H9 (cell line): ENCODE results near the gene MEGF9. TPM values are rescaled to one million over a fixed set of nuclear protein-coding genes. Genes with fewer than 3 reads are reported as not detected.

Source experiments
- DNase-seq: peaks from one replicate; pipeline ENCODE4 v3.0.0-alpha.2; 2017
- H2AFZ ChIP-seq: one replicate; pipeline ENCODE4 v1.6.1; 2013; ENCODE audit warnings: mild to moderate bottlenecking, low read length, control low read depth, moderate library complexity
- H2AK5ac ChIP-seq: 2 replicates; pipeline ENCODE4 v1.6.1; 2013; ENCODE audit warnings: low read length, control low read depth, mixed read lengths; ENCODE audit not compliant: insufficient read length
- H2BK120ac ChIP-seq: one replicate; pipeline ENCODE4 v1.6.1; 2013; ENCODE audit warnings: low read depth, mild to moderate bottlenecking, low read length, control low read depth, inconsistent platforms; ENCODE audit not compliant: poor library complexity, severe bottlenecking
- H2BK12ac ChIP-seq: 2 replicates; pipeline ENCODE4 v1.6.1; 2013; ENCODE audit warnings: low read length, control low read depth, mixed read lengths, low read depth; ENCODE audit not compliant: insufficient read length
- H2BK15ac ChIP-seq: 2 replicates; pipeline ENCODE4 v1.6.1; 2013; ENCODE audit warnings: low read depth, low read length, control low read depth
- H2BK20ac ChIP-seq: one replicate; pipeline ENCODE4 v1.6.1; 2013; ENCODE audit warnings: low read depth, mild to moderate bottlenecking, low read length, control low read depth, inconsistent platforms; ENCODE audit not compliant: poor library complexity, severe bottlenecking
- H2BK5ac ChIP-seq: 2 replicates; pipeline ENCODE4 v1.6.1; 2013; ENCODE audit warnings: low read length, control low read depth, mixed read lengths; ENCODE audit not compliant: insufficient read length
- H3K14ac ChIP-seq: 2 replicates; pipeline ENCODE4 v1.6.1; 2013; ENCODE audit warnings: low read length, control low read depth; ENCODE audit not compliant: insufficient read depth
- H3K18ac ChIP-seq: 2 replicates; pipeline ENCODE4 v1.6.1; 2013; ENCODE audit warnings: low read depth, mild to moderate bottlenecking, mixed read lengths, low read length, control low read depth; ENCODE audit not compliant: insufficient read length
- H3K23ac ChIP-seq: 2 replicates; pipeline ENCODE4 v1.6.1; 2013; ENCODE audit warnings: low read length, control low read depth, mixed read lengths, low read depth; ENCODE audit not compliant: insufficient read length
- H3K23me2 ChIP-seq: 2 replicates; pipeline ENCODE4 v1.6.1; 2013; ENCODE audit warnings: low read depth, mild to moderate bottlenecking, mixed read lengths, low read length, control low read depth; ENCODE audit not compliant: insufficient read length, poor library complexity, severe bottlenecking
- H3K27ac ChIP-seq: 2 replicates; pipeline ENCODE4 v1.5.1; 2013; ENCODE audit warnings: low read length, control low read depth, mixed read lengths, low read depth; ENCODE audit not compliant: insufficient read length
- H3K27me3 ChIP-seq: 2 replicates; pipeline ENCODE4 v1.6.1; 2013; ENCODE audit warnings: low read length, control low read depth, inconsistent platforms; ENCODE audit not compliant: insufficient read depth
- H3K4ac ChIP-seq: 2 replicates; pipeline ENCODE4 v1.6.1; 2013; ENCODE audit warnings: low read depth, mild to moderate bottlenecking, control low read depth, inconsistent platforms, low read length, moderate library complexity
- H3K4me1 ChIP-seq: 2 replicates; pipeline ENCODE4 v1.6.1; 2013; ENCODE audit warnings: low read length, control low read depth, inconsistent platforms; ENCODE audit not compliant: insufficient read depth
- H3K4me2 ChIP-seq: 2 replicates; pipeline ENCODE4 v1.6.1; 2013; ENCODE audit warnings: low read length, control low read depth, mixed read lengths; ENCODE audit not compliant: insufficient read length, insufficient read depth
- H3K56ac ChIP-seq: 2 replicates; pipeline ENCODE4 v1.6.1; 2013; ENCODE audit warnings: low read depth, mild to moderate bottlenecking, mixed read lengths, low read length, control low read depth; ENCODE audit not compliant: insufficient read length
- H3K79me1 ChIP-seq: 2 replicates; pipeline ENCODE4 v1.6.1; 2013; ENCODE audit warnings: low read depth, mild to moderate bottlenecking, moderate library complexity, low read length, control low read depth, inconsistent platforms; ENCODE audit not compliant: insufficient read depth, poor library complexity, severe bottlenecking
- H3K79me2 ChIP-seq: 2 replicates; pipeline ENCODE4 v1.6.1; 2013; ENCODE audit warnings: low read length, control low read depth, inconsistent platforms; ENCODE audit not compliant: insufficient read depth
- H3K9ac ChIP-seq: 2 replicates; pipeline ENCODE4 v1.6.1; 2013; ENCODE audit warnings: low read length, control low read depth, mixed read lengths; ENCODE audit not compliant: insufficient read length; ENCODE audit errors: extremely low read depth
- H3K9me3 ChIP-seq: one replicate; pipeline ENCODE4 v1.6.1; 2013; ENCODE audit warnings: low read depth, low read length, inconsistent platforms; ENCODE audit not compliant: control insufficient read depth
- H3T11ph ChIP-seq: one replicate; pipeline ENCODE4 v1.6.1; 2013; ENCODE audit warnings: mild to moderate bottlenecking, low read length, control low read depth, inconsistent platforms
- H4K20me1 ChIP-seq: one replicate; pipeline ENCODE4 v1.6.1; 2013; ENCODE audit not compliant: control insufficient read depth, insufficient read length, insufficient read depth
- H4K5ac ChIP-seq: 2 replicates; pipeline ENCODE4 v1.6.1; 2013; ENCODE audit warnings: low read depth, mild to moderate bottlenecking, mixed read lengths, low read length, control low read depth; ENCODE audit not compliant: insufficient read length
- H4K8ac ChIP-seq: replicated peaks from 2 replicates; pipeline ENCODE4 v1.6.1; 2013; ENCODE audit warnings: low read length, control low read depth, mixed read lengths, low read depth; ENCODE audit not compliant: insufficient read length
- H4K91ac ChIP-seq: 2 replicates; pipeline ENCODE4 v1.6.1; 2013; ENCODE audit warnings: low read depth, mild to moderate bottlenecking, moderate library complexity, mixed read lengths, low read length, control low read depth; ENCODE audit not compliant: insufficient read length
- H3K27ac Mint-ChIP-seq, 3 experiments: 2 replicates in 2 of 3; 3 replicates in 1 of 3; pipeline ENCODE4 v1.8.0; 2020 to 2021; ENCODE audit warnings: mixed read lengths in 3 of 3, mild to moderate bottlenecking in 1 of 3, moderate library complexity in 1 of 3
- H3K27me3 Mint-ChIP-seq: 2 replicates; pipeline ENCODE4 v1.8.0; 2021; ENCODE audit warnings: low read depth, mild to moderate bottlenecking, moderate library complexity, mixed read lengths
- H3K36me3 Mint-ChIP-seq, 3 experiments: 2 replicates in 2 of 3; 3 replicates in 1 of 3; pipeline ENCODE4 v1.8.0; 2020 to 2021; ENCODE audit warnings: low read depth in 3 of 3, mixed read lengths in 3 of 3; ENCODE audit not compliant: insufficient read depth in 1 of 3
- H3K4me1 Mint-ChIP-seq, 2 experiments: 2 replicates each; pipeline ENCODE4 v1.8.0; 2020; ENCODE audit warnings: mixed read lengths in 2 of 2
- H3K4me3 Mint-ChIP-seq, 2 experiments: 2 replicates in 1 of 2; 3 replicates in 1 of 2; pipeline ENCODE4 v1.8.0; 2020 to 2021; ENCODE audit warnings: mild to moderate bottlenecking in 2 of 2, mixed read lengths in 2 of 2, moderate library complexity in 1 of 2
- H3K9me3 Mint-ChIP-seq, 2 experiments: 2 replicates in 1 of 2; 3 replicates in 1 of 2; pipeline ENCODE4 v1.8.0; 2020; ENCODE audit warnings: mild to moderate bottlenecking in 2 of 2, mixed read lengths in 2 of 2, moderate library complexity in 1 of 2
- CTCF ChIP-seq: fragments of 200-600 bp; sonication (generic); conservative IDR thresholded peaks from 3 replicates; pipeline ENCODE4 v1.8.0; 2021; ENCODE audit warnings: antibody characterized with exemption, mild to moderate bottlenecking
- WGBS: extraction: QIAGEN DNeasy Blood & Tissue Kit; methylation state at CpG from one replicate; pipeline ENCODE4 v1.1.7; 2013; ENCODE audit warnings: missing lambda C conversion rate, low lambda C conversion rate, mixed read lengths; ENCODE audit not compliant: insufficient read length; ENCODE audit errors: extremely low coverage; 5-methylcytosine and 5-hydroxymethylcytosine counted together
- total RNA-seq: library from RNA; stranded (reverse); gene quantifications from 2 replicates; pipeline ENCODE4 v1.2.1, GENCODE V29; 2021

MEGF9 gene
- total RNA-seq, 1 experiment from 2014 or later = 0.94 TPM

- H2BK12ac ChIP-seq = no peak overlapping the region
- H3K18ac ChIP-seq = no peak overlapping the region
- H3K79me1 ChIP-seq = no peaks in the 10 kb centered on the region
- H2BK20ac ChIP-seq = no peak overlapping the region
- H3K23me2 ChIP-seq = peaks cover 9% of the 10 kb centered on the region
- no peak overlapping the region for H3K56ac ChIP-seq
- H4K20me1 ChIP-seq = no peaks in the 10 kb centered on the region
- H3K4me1 Mint-ChIP-seq = peaks cover 9 to 16% of the 10 kb centered on the region in 2 experiments
- no peak overlapping the region for H3T11ph ChIP-seq
- no peak overlapping the region for H4K8ac ChIP-seq
- no peaks in the 10 kb centered on the region for H3K4me1 ChIP-seq
- H3K4me3 Mint-ChIP-seq = no peak overlapping the region
- H3K9me3 Mint-ChIP-seq = no peaks in the 10 kb centered on the region
- no peak overlapping the region for H3K14ac ChIP-seq
- no peak overlapping the region for H3K4me2 ChIP-seq
- no peak overlapping the region for H3K23ac ChIP-seq
- no peak for TF ChIP-seq CTCF
- H3K9ac ChIP-seq = no peak overlapping the region
- no peak overlapping the region for H4K5ac ChIP-seq
- no peak overlapping the region for H3K4ac ChIP-seq
- H3K9me3 ChIP-seq = no peaks in the 10 kb centered on the region
- no peak overlapping the region for H2BK5ac ChIP-seq
- H3K27ac ChIP-seq = no peak overlapping the region
- H3K79me2 ChIP-seq = no peaks in the 10 kb centered on the region
- no peak for DNase-seq
- H2AFZ ChIP-seq = no peak overlapping the region
- no peak overlapping the region for H2BK120ac ChIP-seq
- H3K27me3 Mint-ChIP-seq = peaks cover 12% of the 10 kb centered on the region
- H2BK15ac ChIP-seq = no peak overlapping the region
- H2AK5ac ChIP-seq = no peak overlapping the region
- no peaks in the 10 kb centered on the region for H3K36me3 Mint-ChIP-seq
- no peak overlapping the region for H4K91ac ChIP-seq
- no peak overlapping the region for H3K27ac Mint-ChIP-seq
- peaks cover 2% of the 10 kb centered on the region; the same call in 1 of the 2 replicates for H3K27me3 ChIP-seq
- no CpG with 5 or more reads among the region's 3 CpGs for WGBS
These were observed 4.0 kb upstream of the MEGF9 start for GRCh38 chr9:120718316-120718715.
